ENCODE measurements around the gene STK32B.

Gene STK32B

GRCh38 chr4:5526080-5526846, 475.0 kb downstream of the STK32B start:
- no peaks in the 10 kb centered on the region for H3K36me3 ChIP-seq
- no peak for TF ChIP-seq CTCF (IDR thresholded peaks at IDR 0.05)

GRCh38 chr4:5527211-5527610, 475.9 kb downstream of the STK32B start:
- Histone ChIP-seq H3K4me1 (ENCODE audit: control insufficient read depth in 1 of 2, insufficient read depth in 1 of 2, low read depth in 1 of 2, low read length in 1 of 2) (no peaks in the 10 kb centered on the region), H3K27me3 (no peaks in the 10 kb centered on the region), H3K9me3 (no peaks in the 10 kb centered on the region), H3K27ac (no peak overlapping the region), H3K4me3 (ENCODE audit: low read depth in 1 of 2, low read length in 1 of 2) (no peak overlapping the region), H3K36me3 (no peaks in the 10 kb centered on the region)
- TF ChIP-seq CTCF (IDR thresholded peaks at IDR 0.05) = no peak

More at GRCh38 chr4:5526080-5526846, 475.0 kb downstream of the STK32B start:
- Histone ChIP-seq H3K27me3 (no peaks in the 10 kb centered on the region), H3K4me1 (ENCODE audit: control insufficient read depth in 1 of 2, insufficient read depth in 1 of 2, low read depth in 1 of 2, low read length in 1 of 2) (no peaks in the 10 kb centered on the region), H3K27ac (no peak overlapping the region), H3K4me3 (ENCODE audit: low read depth in 1 of 2, low read length in 1 of 2) (no peak overlapping the region), H3K9me3 (no peaks in the 10 kb centered on the region)

GRCh38 chr4:5528031-5528436, 476.8 kb downstream of the STK32B start:
- no peak overlapping the region for H3K27ac ChIP-seq
- no peaks in the 10 kb centered on the region for H3K9me3 ChIP-seq
- no peak overlapping the region for H3K4me3 ChIP-seq (ENCODE audit: low read depth in 1 of 2, low read length in 1 of 2)
- TF ChIP-seq CTCF (IDR thresholded peaks at IDR 0.05) = no peak
- no peaks in the 10 kb centered on the region for H3K4me1 ChIP-seq (ENCODE audit: control insufficient read depth in 1 of 2, insufficient read depth in 1 of 2, low read depth in 1 of 2, low read length in 1 of 2)
- no peaks in the 10 kb centered on the region for H3K27me3 ChIP-seq
- H3K36me3 ChIP-seq = no peaks in the 10 kb centered on the region

GRCh38 chr4:5532100-5532499, 480.8 kb downstream of the STK32B start:
- Histone ChIP-seq H3K4me1 (ENCODE audit: control insufficient read depth in 1 of 2, insufficient read depth in 1 of 2, low read depth in 1 of 2, low read length in 1 of 2) (no peaks in the 10 kb centered on the region), H3K27me3 (no peaks in the 10 kb centered on the region), H3K9me3 (no peaks in the 10 kb centered on the region), H3K36me3 (no peaks in the 10 kb centered on the region), H3K27ac (no peak overlapping the region), H3K4me3 (ENCODE audit: low read depth in 1 of 2, low read length in 1 of 2) (no peak overlapping the region)
- no peak for TF ChIP-seq CTCF (IDR thresholded peaks at IDR 0.05)

- TF ChIP-seq CTCF (IDR thresholded peaks at IDR 0.05) = no peak
- no peaks in the 10 kb centered on the region for H3K9me3 ChIP-seq
- H3K36me3 ChIP-seq = no peaks in the 10 kb centered on the region
- no peaks in the 10 kb centered on the region for H3K4me1 ChIP-seq (ENCODE audit: control insufficient read depth in 1 of 2, insufficient read depth in 1 of 2, low read depth in 1 of 2, low read length in 1 of 2)
- H3K27ac ChIP-seq = no peak overlapping the region
- no peaks in the 10 kb centered on the region for H3K27me3 ChIP-seq
- no peak overlapping the region for H3K4me3 ChIP-seq (ENCODE audit: low read depth in 1 of 2, low read length in 1 of 2)
These were observed 488.3 kb downstream of the STK32B start for GRCh38 chr4:5539584-5539983.

All from neutrophil (primary cell).